Uterus (tissue), 4 donors: ENCODE results near the gene KRTAP5-1. TPM values are rescaled to one million over a fixed set of nuclear protein-coding genes. Genes with fewer than 3 reads are reported as not detected.

Source experiments
- DNase-seq, 2 donors: peaks; one replicate each; pipeline ENCODE4 v3.0.0-alpha.2; 2019 to 2020
- H3K27ac ChIP-seq, 2 donors: fragments of 200-600 bp; sonication (generic); 1 replicate in 1 of 2; 2 replicates in 1 of 2; pipeline ENCODE4 v1.5.1; 2016 to 2018
- H3K27me3 ChIP-seq, 2 donors: fragments of 200-600 bp; sonication (generic); one replicate each; pipeline ENCODE4 v1.5.1; 2018 to 2019; ENCODE audit warnings: control low read depth in 1 of 2
- H3K36me3 ChIP-seq, 2 donors: fragments of 200-600 bp; sonication (generic); one replicate each; pipeline ENCODE4 v1.5.1; 2019; ENCODE audit warnings: control low read depth in 1 of 2
- H3K4me1 ChIP-seq, 2 donors: fragments of 200-600 bp; sonication (generic); one replicate each; pipeline ENCODE4 v1.5.1; 2018 to 2019; ENCODE audit warnings: control low read depth in 1 of 2
- H3K4me3 ChIP-seq, 2 donors: fragments of 200-600 bp; sonication (generic); 1 replicate in 1 of 2; 2 replicates in 1 of 2; pipeline ENCODE4 v1.5.1; 2018 to 2019; ENCODE audit warnings: mild to moderate bottlenecking in 1 of 2
- H3K9me3 ChIP-seq, 2 donors: fragments of 200-600 bp; sonication (generic); one replicate each; pipeline ENCODE4 v1.5.1; 2019; ENCODE audit warnings: control low read depth in 1 of 2
- CTCF ChIP-seq, 4 experiments: fragments of 200-600 bp in 2 of 4; fragments of 450-650 bp in 2 of 4; sonication (generic) in 2 of 4; IDR thresholded peaks; one replicate each; pipeline ENCODE4 v1.5.1; 2016 to 2019; ENCODE audit warnings: antibody characterized with exemption in 4 of 4, mild to moderate bottlenecking in 2 of 4, moderate library complexity in 1 of 4
- POLR2A ChIP-seq, 2 donors: fragments of 450-650 bp; IDR thresholded peaks; one replicate each; pipeline ENCODE4 v1.6.1; 2016; ENCODE audit warnings: antibody characterized with exemption in 2 of 2, mild to moderate bottlenecking in 1 of 2, moderate library complexity in 1 of 2
- intact Hi-C: fragments of 100-400 bp; cut with DNase I; formaldehyde crosslinking; loops from one replicate; pipeline ENCODE4 v1.15.1; 2023; ENCODE audit warnings: low total_unique reads
- total RNA-seq, 4 donors: library from RNA; depleted of rRNA in 3 of 4; stranded (reverse); fragments of >200 nt in 3 of 4; gene quantifications; one replicate each; pipeline versions ENCODE4 v1.1.0 to v1.2.4, GENCODE V29; 2014 to 2023
- donor health status: DM: yes; HTN: yes; CAD: no.

Gene KRTAP5-1
- total RNA-seq, 4 donors from 2014 or later: not detected

GRCh38 chr11:1546536-1547466, 38.3 kb downstream of the KRTAP5-1 start:
- peaks cover 0 to 3% of the 10 kb centered on the region in 2 donors for H3K27me3 ChIP-seq
- peak in 1 of 2 donors; percentile 37 for TF ChIP-seq POLR2A (IDR thresholded peaks at IDR 0.05)
- TF ChIP-seq CTCF (IDR thresholded peaks at IDR 0.05): peak; percentile 54 to 90 (median 90)
- intact Hi-C loops: loop anchor here (2.0 kb wide), 1 partner anchor 28 kb away; no protein-coding TSS in a partner anchor

GRCh38 chr11:1546077-1546535, 39.0 kb downstream of the KRTAP5-1 start:
- peaks cover 0 to 16% of the 10 kb centered on the region in 2 donors for H3K4me1 ChIP-seq
- H3K9me3 ChIP-seq: no peaks in the 10 kb centered on the region
- H3K4me3 ChIP-seq: no peak overlapping the region
- TF ChIP-seq CTCF (IDR thresholded peaks at IDR 0.05) (no peak), POLR2A (IDR thresholded peaks at IDR 0.05) (no peak)
- intact Hi-C loops: loop anchor here (2.0 kb wide), 1 partner anchor 29 kb away; no protein-coding TSS in a partner anchor
- DNase-seq: no peak
- no peak overlapping the region for H3K27ac ChIP-seq
- no peaks in the 10 kb centered on the region for H3K36me3 ChIP-seq
- peaks cover 0 to 3% of the 10 kb centered on the region in 2 donors for H3K27me3 ChIP-seq

More at GRCh38 chr11:1546536-1547466, 38.3 kb downstream of the KRTAP5-1 start:
- peak in 1 of 2 donors; percentile 58 for DNase-seq
- Histone ChIP-seq H3K9me3 (no peaks in the 10 kb centered on the region), H3K36me3 (no peaks in the 10 kb centered on the region), H3K4me3 (peak overlapping the region in 1 of 2 donors; percentile 24), H3K27ac (peak overlapping the region; percentile 55 to 61), H3K4me1 (peaks cover 0 to 16% of the 10 kb centered on the region in 2 donors)

GRCh38 chr11:1545432-1545831, 39.7 kb downstream of the KRTAP5-1 start:
- H3K27me3 ChIP-seq: peaks cover 0 to 3% of the 10 kb centered on the region in 2 donors
- H3K36me3 ChIP-seq: no peaks in the 10 kb centered on the region
- DNase-seq: no peak
- no peak overlapping the region for H3K4me3 ChIP-seq
- peaks cover 0 to 16% of the 10 kb centered on the region in 2 donors for H3K4me1 ChIP-seq
- no peaks in the 10 kb centered on the region for H3K9me3 ChIP-seq
- intact Hi-C loops: no loop called here
- H3K27ac ChIP-seq: no peak overlapping the region
- TF ChIP-seq CTCF (IDR thresholded peaks at IDR 0.05) (no peak), POLR2A (IDR thresholded peaks at IDR 0.05) (no peak)

- Histone ChIP-seq H3K4me1 (peaks cover 0 to 16% of the 10 kb centered on the region in 2 donors), H3K4me3 (no peak overlapping the region), H3K36me3 (no peaks in the 10 kb centered on the region), H3K27me3 (peaks cover 0 to 3% of the 10 kb centered on the region in 2 donors), H3K27ac (no peak overlapping the region), H3K9me3 (no peaks in the 10 kb centered on the region)
- TF ChIP-seq POLR2A (IDR thresholded peaks at IDR 0.05): no peak
- no peak for TF ChIP-seq CTCF (IDR thresholded peaks at IDR 0.05)
- DNase-seq: no peak
- intact Hi-C loops: no loop called here
These were observed 40.5 kb downstream of the KRTAP5-1 start for GRCh38 chr11:1544536-1544935.
